K562 (cell line): ENCODE measurements around the gene SPDYE17. TPM values are rescaled to one million over a fixed set of nuclear protein-coding genes. Genes with fewer than 3 reads are reported as not detected.
"Not testable (repeated sequence)": the region's sequence is repeated elsewhere in the genome, so short reads cannot be mapped to it uniquely, and the experiment has no call there.

Source experiments
- ATAC-seq: fragments of 200-7000 bp; cut with Tn5 transposase; 3 replicates; pipeline ENCODE4 v1.9.1; 2020; ENCODE audit warnings: moderate library complexity
- BruUV-seq: library from RNA; stranded (reverse); fragments of 400-500 nt; replicated peaks from 2 replicates; lab custom pipeline; 2021; lab: Mats Ljungman, UMichigan
- CTCF ChIA-PET: fragments of 300-600 bp; formaldehyde crosslinking; extraction: SDS; loops from one replicate; lab custom pipeline; 2021; ENCODE audit warnings: low intra/inter-chr PET ratio; lab: Yijun Ruan, JAX
- POLR2A ChIA-PET: fragments of 300-600, 350-650 bp; sonication (Branson Sonifier 250); formaldehyde crosslinking; extraction: SDS; loops from one replicate; lab custom pipeline; 2021; ENCODE audit warnings: antibody characterized with exemption, inconsistent platforms; lab: Yijun Ruan, JAX
- DNase-seq, 4 experiments: peaks; one replicate each; pipeline versions ENCODE4 v3.0.0 to v3.0.0-alpha.2; 2011 to 2018; ENCODE audit warnings: low spot score in 3 of 4, mixed read lengths in 3 of 4; ENCODE audit errors: extremely low read depth in 1 of 4
- FAIRE-seq: peaks from 2 replicates; lab custom pipeline; 2011; peaks lifted over from hg19 to GRCh38; lab: Jason Lieb, UNC
- H2AFZ ChIP-seq: 2 replicates; pipeline ENCODE4 v1.6.0; 2011; ENCODE audit warnings: low read depth, low read length, control low read depth, inconsistent platforms
- H3K27ac ChIP-seq: fragments of 200-600 bp; 3 replicates; pipeline ENCODE4 v1.8.0; 2011; ENCODE audit warnings: low read depth, mild to moderate bottlenecking, control low read depth, inconsistent platforms, low read length, moderate library complexity, mixed read lengths; ENCODE audit errors: extremely low read depth
- H3K27me3 ChIP-seq, 2 experiments: fragments of 300-600 bp in 1 of 2; 2 replicates in 1 of 2; 3 replicates in 1 of 2; pipeline versions ENCODE4 v1.6.0 to v1.8.0; 2011; ENCODE audit warnings: inconsistent platforms in 2 of 2, low read length in 2 of 2, mild to moderate bottlenecking in 1 of 2, mixed read lengths in 1 of 2, moderate library complexity in 1 of 2; ENCODE audit not compliant: control insufficient read depth in 2 of 2, insufficient read depth in 2 of 2
- H3K36me3 ChIP-seq: fragments of 300-600 bp; 3 replicates; pipeline ENCODE4 v1.8.0; 2011; ENCODE audit warnings: mild to moderate bottlenecking, low read length, inconsistent platforms; ENCODE audit not compliant: control insufficient read depth, insufficient read depth
- H3K4me1 ChIP-seq, 2 experiments: fragments of 200-600 bp in 1 of 2; replicated peaks in 1 of 2; 2 replicates in 1 of 2; 3 replicates in 1 of 2; pipeline versions ENCODE4 v1.5.1 to v1.8.0; 2011; ENCODE audit warnings: inconsistent platforms in 2 of 2, low read length in 2 of 2, mild to moderate bottlenecking in 1 of 2, mixed read lengths in 1 of 2, moderate library complexity in 1 of 2; ENCODE audit not compliant: control insufficient read depth in 2 of 2, insufficient read depth in 2 of 2
- H3K4me2 ChIP-seq: 2 replicates; pipeline ENCODE4 v1.6.1; 2011; ENCODE audit warnings: low read length, control low read depth, inconsistent platforms, mixed read lengths; ENCODE audit not compliant: insufficient read depth
- H3K4me3 ChIP-seq: fragments of 200-600 bp; sonication (generic), shearing (Covaris generic); 2 replicates; pipeline ENCODE4 v1.5.1; 2016; ENCODE audit warnings: control low read depth, inconsistent platforms
- H3K79me2 ChIP-seq: fragments of 200-600 bp; 3 replicates; pipeline ENCODE4 v1.8.0; 2011; ENCODE audit warnings: low read length, inconsistent platforms; ENCODE audit not compliant: control insufficient read depth, insufficient read depth
- H3K9ac ChIP-seq, 2 experiments: 2 replicates each; pipeline versions ENCODE4 v1.6.0 to v1.6.1; 2011; ENCODE audit warnings: low read depth in 2 of 2, low read length in 2 of 2, control low read depth in 1 of 2, inconsistent platforms in 1 of 2, mild to moderate bottlenecking in 1 of 2, mixed read lengths in 1 of 2; ENCODE audit not compliant: insufficient read depth in 1 of 2
- H3K9me1 ChIP-seq: one replicate; pipeline ENCODE4 v1.6.0; 2011; ENCODE audit warnings: inconsistent platforms, mild to moderate bottlenecking, low read length, moderate library complexity; ENCODE audit not compliant: control insufficient read depth, insufficient read depth
- H3K9me3 ChIP-seq: replicated peaks from 2 replicates; pipeline ENCODE4 v1.5.1; 2011; ENCODE audit warnings: low read depth, low read length, inconsistent platforms; ENCODE audit not compliant: control insufficient read depth, insufficient read depth
- H4K20me1 ChIP-seq: replicated peaks from 2 replicates; pipeline ENCODE4 v1.6.1; 2011; ENCODE audit warnings: low read length, inconsistent platforms, mixed read lengths; ENCODE audit not compliant: control insufficient read depth, insufficient read depth
- CREBBP ChIP-seq: IDR thresholded peaks from one replicate; pipeline ENCODE4 v1.6.1; 2012; ENCODE audit warnings: low read depth, mild to moderate bottlenecking, control low read depth, inconsistent platforms, low read length
- WGBS: fragments of 100-300 bp; shearing (Covaris generic); methylation state at CpG from one replicate; pipeline ENCODE4 v1.1.6; 2016; ENCODE audit warnings: low coverage, mixed read lengths; ENCODE audit not compliant: insufficient coverage; ENCODE audit errors: missing lambda C conversion rate; 5-methylcytosine and 5-hydroxymethylcytosine counted together
- in situ Hi-C: fragments of 300-500 bp; cut with MboI; formaldehyde crosslinking; loops from 4 replicates; pipeline ENCODE4 v1.15.0; 2018; ENCODE audit warnings: inconsistent platforms, mixed read lengths
- intact Hi-C: fragments of 100-400 bp; cut with micrococcal nuclease; formaldehyde crosslinking; loops from 2 replicates; pipeline ENCODE4 v1.14.2; 2022
- polyA plus RNA-seq, 8 experiments: library from polyadenylated mRNA; depleted of rRNA in 4 of 8; stranded (reverse) in 5 of 8; unstranded in 3 of 8; fragments of >200 nt; fragmentation: Nextera tagmentation in 2 of 8; fragmentation: Illumina TruSeq in 1 of 8; extraction: Ambion mirVana in 2 of 8; extraction: Trizol in 1 of 8; gene quantifications; 2 replicates each; pipeline versions ENCODE4 v1.2.1 to v1.2.3, GENCODE V29; 2011 to 2014; ENCODE audit warnings: inconsistent platforms in 1 of 8, missing spikeins in 1 of 8
- total RNA-seq, 7 experiments: library from RNA; depleted of rRNA in 6 of 7; stranded (reverse); fragments of >200 nt in 6 of 7; fragmentation: Illumina TruSeq in 2 of 7; extraction: Trizol in 2 of 7; gene quantifications; 2 replicates each; pipeline versions ENCODE4 v1.2.1 to v1.2.3, GENCODE V29; 2011 to 2021; ENCODE audit warnings: low replicate concordance in 1 of 7

The SPDYE17 gene
- total and polyA plus RNA-seq, 9 of the 15 experiments (the other 6 are each of a cell fraction or from before 2014, with no cell fraction given): not detected

GRCh38 chr7:76996932-76997331, 35.2 kb downstream of the SPDYE17 start:
- H3K36me3 ChIP-seq, H3K79me2 ChIP-seq, H3K4me2 ChIP-seq, H3K27ac ChIP-seq, H3K9me3 ChIP-seq, H2AFZ ChIP-seq, H4K20me1 ChIP-seq, H3K9me1 ChIP-seq, H3K27me3 ChIP-seq, H3K9ac ChIP-seq, ATAC-seq, FAIRE-seq, CTCF ChIA-PET, POLR2A ChIA-PET, DNase-seq, H3K4me3 ChIP-seq, BruUV-seq, in situ Hi-C loops: not testable (repeated sequence)
- intact Hi-C loops: loop anchor here (10.0 kb wide), 1 partner anchor 492 kb away; no protein-coding TSS in a partner anchor
- peaks cover 0 to 11% of the 10 kb centered on the region in 2 experiments; a peak in 2 of 5 replicates for H3K4me1 ChIP-seq
- peak; percentile 54 for TF ChIP-seq CREBBP

DNA sequence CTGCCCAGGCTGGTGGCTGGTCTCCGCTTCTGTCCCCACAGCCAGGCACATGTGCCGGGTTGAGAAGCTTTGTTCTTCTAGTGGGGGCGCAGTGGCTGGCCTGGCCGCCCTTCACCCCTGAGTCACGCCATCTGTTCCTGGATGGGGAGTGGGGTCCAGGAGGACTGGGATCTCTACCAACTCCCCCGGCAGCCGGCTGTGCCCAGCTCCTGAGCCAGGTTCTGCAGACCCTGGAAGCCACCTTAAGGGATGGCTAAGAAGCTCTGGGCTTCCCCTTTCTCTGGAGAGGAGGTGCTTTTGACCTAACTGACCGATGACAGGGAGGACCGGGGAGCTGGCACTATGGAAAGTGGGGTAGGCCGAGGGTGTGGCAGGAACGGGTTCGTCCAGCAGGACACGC, 37.9 kb downstream of the SPDYE17 start:
- H3K9ac ChIP-seq, H4K20me1 ChIP-seq, DNase-seq, in situ Hi-C loops, H3K4me3 ChIP-seq, CTCF ChIA-PET, H3K4me2 ChIP-seq, H3K79me2 ChIP-seq, H3K27me3 ChIP-seq, FAIRE-seq, POLR2A ChIA-PET, H2AFZ ChIP-seq, H3K27ac ChIP-seq, BruUV-seq, H3K36me3 ChIP-seq, ATAC-seq, H3K9me3 ChIP-seq, H3K9me1 ChIP-seq: not testable (repeated sequence)
- H3K4me1 ChIP-seq: peaks cover 0 to 11% of the 10 kb centered on the region in 2 experiments; a peak in 2 of 5 replicates
- 94% methylated on average over 5 of the region's 13 CpGs for WGBS
- intact Hi-C loops: loop anchor here (10.0 kb wide), 1 partner anchor 489 kb away; no protein-coding TSS in a partner anchor

- FAIRE-seq, H4K20me1 ChIP-seq, H2AFZ ChIP-seq, DNase-seq, BruUV-seq, H3K27me3 ChIP-seq, H3K9me1 ChIP-seq, H3K79me2 ChIP-seq, in situ Hi-C loops, CTCF ChIA-PET, ATAC-seq, H3K27ac ChIP-seq, H3K4me3 ChIP-seq, POLR2A ChIA-PET, H3K4me2 ChIP-seq, H3K9me3 ChIP-seq, H3K9ac ChIP-seq, H3K36me3 ChIP-seq: not testable (repeated sequence)
- peaks cover 0 to 11% of the 10 kb centered on the region in 2 experiments; a peak in 2 of 5 replicates for H3K4me1 ChIP-seq
- WGBS: 83% methylated on average over 15 of the region's 19 CpGs
- intact Hi-C loops: loop anchor here (10.0 kb wide), 1 partner anchor 489 kb away; no protein-coding TSS in a partner anchor
These were observed 38.3 kb downstream of the SPDYE17 start for GRCh38 chr7:76993831-76994230.

- 94% methylated on average over 4 of the region's 7 CpGs for WGBS
- H2AFZ ChIP-seq, ATAC-seq, H4K20me1 ChIP-seq, H3K4me1 ChIP-seq, H3K4me3 ChIP-seq, H3K27me3 ChIP-seq, H3K36me3 ChIP-seq, FAIRE-seq, POLR2A ChIA-PET, H3K4me2 ChIP-seq, BruUV-seq, H3K27ac ChIP-seq, DNase-seq, CTCF ChIA-PET, H3K9ac ChIP-seq, H3K9me1 ChIP-seq, H3K79me2 ChIP-seq, H3K9me3 ChIP-seq, in situ Hi-C loops: not testable (repeated sequence)
- intact Hi-C loops: loop anchor here (10.0 kb wide), 1 partner anchor 488 kb away; no protein-coding TSS in a partner anchor
These were observed 39.3 kb downstream of the SPDYE17 start for GRCh38 chr7:76992871-76993270.
